ENCODE measurements around the gene CHST6.

Gene CHST6

DNA sequence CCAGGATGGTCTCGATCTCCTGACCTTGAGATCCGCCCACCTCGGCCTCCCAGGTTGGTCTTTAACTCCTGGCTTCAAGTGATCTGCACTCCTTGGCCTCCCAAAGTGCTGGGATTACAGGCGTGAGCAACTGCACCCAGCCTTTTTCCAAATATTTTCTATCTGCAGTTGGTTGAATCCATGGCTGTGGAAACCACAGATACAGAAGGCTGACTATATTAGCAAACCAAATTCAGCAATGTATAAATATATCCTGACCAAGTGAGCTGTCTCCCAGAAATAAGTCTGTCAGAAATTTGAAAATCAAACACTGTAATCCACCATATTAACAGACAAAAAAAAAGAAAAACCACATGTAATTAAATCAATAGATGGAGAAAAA lies 71.5 kb downstream of the CHST6 start:
- TF ChIP-seq POLR2AphosphoS5 (IDR thresholded peaks at IDR 0.05; ENCODE audit: borderline replicate concordance, low read depth, low read length) (no peak), FOXP2 (optimal IDR thresholded peaks at IDR 0.05; ENCODE audit: control extremely low read depth, extremely low read length, insufficient read depth) (no peak), EZH2 (IDR thresholded peaks at IDR 0.05) (no peak)
- no peak for DNase-seq (ENCODE audit: low read depth, low spot score)
- Histone ChIP-seq H3K9me3 (ENCODE audit: low read depth, low read length) (no peaks in the 10 kb centered on the region), H3K27ac (no peak overlapping the region), H3K36me3 (ENCODE audit: insufficient read depth, low read length) (no peaks in the 10 kb centered on the region; the same call in 1 of the 2 replicates), H3K9ac (ENCODE audit: insufficient read length) (no peak overlapping the region), H3K4me3 (no peak overlapping the region)
